Nephron (organoid): Measurements from ENCODE around the gene ZG16B.

ENCODE experiments used
- H3K27ac Mint-ChIP-seq, 3 experiments: 2 replicates each; pipeline ENCODE4 v1.8.0; 2020; ENCODE audit warnings: mixed read lengths in 3 of 3, mild to moderate bottlenecking in 2 of 3, moderate library complexity in 1 of 3
- H3K27me3 Mint-ChIP-seq: 2 replicates; pipeline ENCODE4 v1.8.0; 2021; ENCODE audit warnings: low read depth, mild to moderate bottlenecking, moderate library complexity, mixed read lengths
- H3K36me3 Mint-ChIP-seq: 2 replicates; pipeline ENCODE4 v1.8.0; 2020; ENCODE audit warnings: low read depth, mixed read lengths
- H3K4me1 Mint-ChIP-seq: 2 replicates; pipeline ENCODE4 v1.8.0; 2020; ENCODE audit warnings: mixed read lengths
- H3K4me3 Mint-ChIP-seq, 3 experiments: 2 replicates each; pipeline ENCODE4 v1.8.0; 2020; ENCODE audit warnings: mild to moderate bottlenecking in 3 of 3, mixed read lengths in 3 of 3, moderate library complexity in 2 of 3
- H3K9me3 Mint-ChIP-seq: 2 replicates; pipeline ENCODE4 v1.8.0; 2020; ENCODE audit warnings: mixed read lengths
- TF ChIP-seq, protein P1 (sequence below), 3 experiments: fragments of 200-600 bp; sonication (generic); IDR thresholded peaks; one replicate each; pipeline ENCODE4 v1.5.0; 2021; ENCODE audit warnings: antibody characterized with exemption in 3 of 3; ENCODE audit not compliant: unreplicated experiment in 3 of 3

The ZG16B gene

DNA sequence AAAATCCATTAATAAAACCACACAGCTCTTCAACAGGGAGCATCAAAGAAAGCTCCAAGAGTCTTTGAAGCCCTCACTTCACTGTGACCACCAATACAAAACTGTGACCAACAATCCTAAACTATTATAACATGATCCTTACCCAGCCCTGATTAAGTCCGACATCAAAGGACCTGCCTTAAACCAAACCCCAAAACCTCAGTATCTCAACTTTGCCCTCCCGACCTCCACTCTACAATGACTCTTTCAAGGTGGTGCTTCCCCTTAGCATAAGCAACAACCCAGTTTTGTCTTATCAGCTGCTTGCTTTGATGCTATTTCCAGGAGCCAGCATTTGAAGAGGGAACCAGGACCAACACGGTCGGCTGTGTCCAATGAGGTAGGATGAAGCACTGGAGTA, 36.3 kb downstream of the ZG16B start:
- H3K4me3 Mint-ChIP-seq = peak overlapping the region; percentile 2 to 52 (median 41)
- no peaks in the 10 kb centered on the region for H3K36me3 Mint-ChIP-seq
- peaks cover 43% of the 10 kb centered on the region for H3K27me3 Mint-ChIP-seq
- peaks cover under 1% of the 10 kb centered on the region for H3K9me3 Mint-ChIP-seq
- TF ChIP-seq, protein P1, sequence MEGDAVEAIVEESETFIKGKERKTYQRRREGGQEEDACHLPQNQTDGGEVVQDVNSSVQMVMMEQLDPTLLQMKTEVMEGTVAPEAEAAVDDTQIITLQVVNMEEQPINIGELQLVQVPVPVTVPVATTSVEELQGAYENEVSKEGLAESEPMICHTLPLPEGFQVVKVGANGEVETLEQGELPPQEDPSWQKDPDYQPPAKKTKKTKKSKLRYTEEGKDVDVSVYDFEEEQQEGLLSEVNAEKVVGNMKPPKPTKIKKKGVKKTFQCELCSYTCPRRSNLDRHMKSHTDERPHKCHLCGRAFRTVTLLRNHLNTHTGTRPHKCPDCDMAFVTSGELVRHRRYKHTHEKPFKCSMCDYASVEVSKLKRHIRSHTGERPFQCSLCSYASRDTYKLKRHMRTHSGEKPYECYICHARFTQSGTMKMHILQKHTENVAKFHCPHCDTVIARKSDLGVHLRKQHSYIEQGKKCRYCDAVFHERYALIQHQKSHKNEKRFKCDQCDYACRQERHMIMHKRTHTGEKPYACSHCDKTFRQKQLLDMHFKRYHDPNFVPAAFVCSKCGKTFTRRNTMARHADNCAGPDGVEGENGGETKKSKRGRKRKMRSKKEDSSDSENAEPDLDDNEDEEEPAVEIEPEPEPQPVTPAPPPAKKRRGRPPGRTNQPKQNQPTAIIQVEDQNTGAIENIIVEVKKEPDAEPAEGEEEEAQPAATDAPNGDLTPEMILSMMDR (IDR thresholded peaks at IDR 0.05; ENCODE audit: unreplicated experiment in 3 of 3) = no peak
- no peaks in the 10 kb centered on the region for H3K4me1 Mint-ChIP-seq
- no peak overlapping the region for H3K27ac Mint-ChIP-seq

DNA sequence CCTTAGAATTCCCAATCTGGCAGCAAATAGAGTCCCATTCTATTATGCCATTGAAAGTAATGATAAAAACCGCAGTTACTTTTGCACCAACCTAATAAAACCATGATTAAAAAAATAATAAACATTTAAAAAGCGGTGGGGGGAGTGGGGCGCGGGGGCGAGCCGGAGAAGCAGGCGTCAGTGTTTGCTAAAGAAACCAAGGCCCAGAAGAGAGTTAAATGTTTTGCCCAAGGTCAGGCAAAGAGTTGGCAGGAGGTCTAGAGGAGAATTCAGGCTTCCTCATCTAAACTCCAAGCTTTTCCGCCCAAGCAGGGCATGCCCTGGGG, 37.5 kb downstream of the ZG16B start:
- TF ChIP-seq, protein P1 (IDR thresholded peaks at IDR 0.05; ENCODE audit: unreplicated experiment in 3 of 3) = no peak
- Mint-ChIP-seq H3K27me3 (peaks cover 43% of the 10 kb centered on the region), H3K36me3 (no peaks in the 10 kb centered on the region), H3K4me3 (peak overlapping the region; percentile 88 to 90 (median 90)), H3K4me1 (no peaks in the 10 kb centered on the region), H3K9me3 (no peaks in the 10 kb centered on the region), H3K27ac (peak overlapping the region; percentile 87 to 94 (median 92))

DNA sequence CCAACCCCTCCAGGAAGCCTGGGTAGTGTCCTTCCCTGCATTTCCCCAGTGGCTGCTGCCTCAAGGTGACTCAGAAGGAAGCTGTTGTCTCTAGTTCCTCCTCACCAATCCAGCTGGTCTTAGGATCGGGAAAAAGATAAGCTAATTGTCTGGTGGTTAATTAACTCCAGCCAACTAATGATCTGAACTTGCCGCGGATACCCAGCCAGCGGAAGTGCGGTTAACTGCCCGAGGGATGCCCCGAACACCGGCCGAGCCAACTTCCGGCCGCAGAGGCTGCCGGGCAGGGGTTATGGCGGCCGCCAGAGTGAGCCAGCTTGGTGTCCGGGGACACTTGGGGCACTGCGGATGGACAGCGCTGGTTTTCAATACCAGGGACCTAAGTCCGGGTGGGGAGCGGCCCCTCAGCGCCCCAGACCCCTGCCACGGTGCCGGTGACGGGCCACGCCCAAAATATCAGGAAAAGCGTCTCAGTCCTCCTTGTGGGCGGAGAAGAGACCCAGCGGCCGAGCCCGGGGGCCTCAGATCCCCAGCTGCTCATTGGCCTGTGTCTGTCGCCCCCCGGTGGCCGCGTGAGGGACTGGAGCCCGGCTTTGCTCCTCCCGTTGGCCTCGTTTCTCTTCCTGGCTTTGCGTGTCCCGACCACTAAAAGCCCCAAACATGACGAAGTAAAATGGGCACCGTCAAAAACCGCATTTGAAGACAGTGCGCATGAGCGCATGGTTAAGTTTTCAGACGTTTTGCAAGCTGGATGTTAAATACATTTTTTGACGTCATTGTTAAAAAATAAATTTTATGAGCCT, 38.1 kb downstream of the ZG16B start:
- Mint-ChIP-seq H3K27ac (peak overlapping the region; percentile 87 to 94 (median 92)), H3K36me3 (no peaks in the 10 kb centered on the region), H3K9me3 (no peaks in the 10 kb centered on the region), H3K27me3 (peaks cover 43% of the 10 kb centered on the region), H3K4me3 (peak overlapping the region; percentile 88 to 90 (median 90)), H3K4me1 (no peaks in the 10 kb centered on the region)
- TF ChIP-seq, protein P1 (IDR thresholded peaks at IDR 0.05; ENCODE audit: unreplicated experiment in 3 of 3) = peak; percentile 98 to 99 (median 99)

DNA sequence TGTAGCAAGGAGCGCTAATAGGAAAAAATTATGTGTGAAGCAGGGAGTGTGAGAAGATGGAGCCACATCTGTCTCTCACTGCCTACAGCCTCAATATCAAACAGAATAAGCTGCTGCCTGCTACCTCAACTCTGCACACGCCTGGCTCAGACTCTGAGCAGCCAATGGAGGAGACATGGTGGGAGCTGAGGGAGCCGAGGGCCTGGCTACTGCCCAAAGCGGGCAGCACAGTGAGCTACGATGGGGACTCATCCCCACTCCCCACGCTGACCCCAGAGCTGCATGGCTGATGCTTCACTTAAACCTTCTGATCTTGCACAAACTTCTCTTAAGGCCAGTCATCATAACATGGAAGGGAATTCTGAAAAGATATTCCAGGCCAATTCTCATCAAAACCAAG, 41.8 kb downstream of the ZG16B start:
- Mint-ChIP-seq H3K4me1 (peaks cover 6% of the 10 kb centered on the region), H3K4me3 (no peak overlapping the region), H3K27ac (no peak overlapping the region), H3K9me3 (no peaks in the 10 kb centered on the region), H3K36me3 (no peaks in the 10 kb centered on the region), H3K27me3 (peaks cover 24% of the 10 kb centered on the region)
- TF ChIP-seq, protein P1 (IDR thresholded peaks at IDR 0.05; ENCODE audit: unreplicated experiment in 3 of 3) = no peak

DNA sequence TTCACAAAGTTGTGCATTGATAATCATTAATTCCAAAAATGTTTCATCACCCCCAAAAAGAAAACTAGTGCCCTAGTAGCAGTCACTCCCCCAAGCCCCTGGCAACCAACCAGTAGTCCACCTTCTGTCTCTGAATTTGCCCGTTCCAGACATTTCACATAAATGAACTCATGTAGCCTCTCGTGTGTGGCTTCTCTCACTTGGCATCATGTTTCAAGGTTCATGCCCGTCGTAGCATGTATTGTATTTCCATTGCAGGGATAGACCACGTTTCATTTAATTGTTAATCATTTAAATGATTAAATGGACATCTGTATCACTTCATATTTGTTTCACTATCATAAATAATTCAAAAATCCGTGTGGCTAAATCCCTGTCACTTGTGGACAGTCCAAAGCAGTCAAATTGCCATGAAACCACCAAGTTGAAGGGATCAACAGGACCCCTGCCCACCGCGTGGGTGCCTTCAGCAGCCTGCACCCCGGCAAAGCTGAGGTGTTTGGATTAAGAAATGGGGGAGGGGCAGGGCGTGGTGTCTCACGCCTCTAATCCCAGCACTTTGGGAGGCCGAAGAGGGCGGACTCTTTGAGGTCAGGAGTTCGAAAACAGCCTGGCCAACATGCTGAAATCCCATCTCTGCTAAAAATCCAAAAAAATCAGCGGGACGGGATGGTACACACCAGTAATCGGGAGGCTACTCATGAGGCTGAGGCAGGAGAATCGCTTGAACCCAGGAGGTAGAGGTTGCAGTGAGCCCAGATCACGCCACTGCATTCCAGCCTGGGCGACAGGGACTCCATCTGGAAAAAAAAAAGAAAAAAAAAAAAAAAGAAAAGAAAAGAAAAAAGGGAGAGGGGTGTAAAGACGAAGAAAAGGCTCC, 44.2 kb downstream of the ZG16B start:
- TF ChIP-seq, protein P1 (IDR thresholded peaks at IDR 0.05; ENCODE audit: unreplicated experiment in 3 of 3) = no peak
- H3K4me1 Mint-ChIP-seq = peaks cover 6% of the 10 kb centered on the region
- no peaks in the 10 kb centered on the region for H3K9me3 Mint-ChIP-seq
- H3K4me3 Mint-ChIP-seq = peak overlapping the region in 2 of 3 experiments; percentile 35 to 64
- H3K27ac Mint-ChIP-seq = no peak overlapping the region
- no peaks in the 10 kb centered on the region for H3K36me3 Mint-ChIP-seq
- H3K27me3 Mint-ChIP-seq = peaks cover 17% of the 10 kb centered on the region
